ENCODE results near the gene ATRAID. TPM values are rescaled to one million over a fixed set of nuclear protein-coding genes. Genes with fewer than 3 reads are reported as not detected.
"Not testable (repeated sequence)": the region's sequence is repeated elsewhere in the genome, so short reads cannot be mapped to it uniquely, and the experiment has no call there.

ATRAID gene
- total and polyA plus RNA-seq, 2 donors (not counting 1 experiment from before 2014, with no cell fraction given), result 176 to 235 TPM

- Histone ChIP-seq H3K9ac (ENCODE audit: insufficient read depth, low read length) (no peak overlapping the region), H3K27ac (ENCODE audit: insufficient read depth, low read length) (no peak overlapping the region), H3K79me2 (ENCODE audit: control insufficient read depth, insufficient read depth, low read length) (no peaks in the 10 kb centered on the region), H4K20me1 (ENCODE audit: control insufficient read depth, extremely low read depth, insufficient read depth, low read length) (no peaks in the 10 kb centered on the region), H3K4me3 (replicated peaks in 1 of 4; ENCODE audit: control extremely low read depth in 1 of 4, insufficient read depth in 1 of 4, low read depth in 3 of 4, low read length in 4 of 4) (no peak overlapping the region), H2AFZ (ENCODE audit: low read length) (no peak overlapping the region), H3K27me3 (ENCODE audit: control insufficient read depth, insufficient read depth, low read length) (peaks cover 6% of the 10 kb centered on the region), H3K9me3 (ENCODE audit: control insufficient read depth, insufficient read depth, low read depth, low read length) (no peaks in the 10 kb centered on the region), H3K4me1 (ENCODE audit: control insufficient read depth, extremely low read depth, insufficient read depth, low read length) (no peaks in the 10 kb centered on the region), H3K36me3 (ENCODE audit: control insufficient read depth, insufficient read depth, low read length) (no peaks in the 10 kb centered on the region), H3K4me2 (ENCODE audit: extremely low read depth, insufficient read depth, low read length) (no peak overlapping the region)
- TF ChIP-seq CTCF (conservative IDR thresholded peaks at IDR 0.05 in 1 of 2, IDR thresholded peaks at IDR 0.05 in 1 of 2; ENCODE audit: low read depth in 1 of 2, low read length in 2 of 2) (no peak), EZH2 (IDR thresholded peaks at IDR 0.05; ENCODE audit: low read length, missing control alignments) (no peak)
- DNase-seq (ENCODE audit: low read depth in 2 of 2), result no peak
These were observed 17.1 kb upstream of the ATRAID start for GRCh38 chr2:27194538-27195354.

GRCh38 chr2:27195799-27196198, 16.0 kb upstream of the ATRAID start:
- not testable (repeated sequence) for H2AFZ ChIP-seq (ENCODE audit: low read length); H3K4me1 ChIP-seq (ENCODE audit: control insufficient read depth, extremely low read depth, insufficient read depth, low read length); H4K20me1 ChIP-seq (ENCODE audit: control insufficient read depth, extremely low read depth, insufficient read depth, low read length); H3K27ac ChIP-seq (ENCODE audit: insufficient read depth, low read length); H3K36me3 ChIP-seq (ENCODE audit: control insufficient read depth, insufficient read depth, low read length); H3K79me2 ChIP-seq (ENCODE audit: control insufficient read depth, insufficient read depth, low read length); H3K9me3 ChIP-seq (ENCODE audit: control insufficient read depth, insufficient read depth, low read depth, low read length); DNase-seq (ENCODE audit: low read depth in 2 of 2); H3K4me3 ChIP-seq (replicated peaks in 1 of 4; ENCODE audit: control extremely low read depth in 1 of 4, insufficient read depth in 1 of 4, low read depth in 3 of 4, low read length in 4 of 4); H3K4me2 ChIP-seq (ENCODE audit: extremely low read depth, insufficient read depth, low read length); H3K9ac ChIP-seq (ENCODE audit: insufficient read depth, low read length); H3K27me3 ChIP-seq (ENCODE audit: control insufficient read depth, insufficient read depth, low read length)

DNA sequence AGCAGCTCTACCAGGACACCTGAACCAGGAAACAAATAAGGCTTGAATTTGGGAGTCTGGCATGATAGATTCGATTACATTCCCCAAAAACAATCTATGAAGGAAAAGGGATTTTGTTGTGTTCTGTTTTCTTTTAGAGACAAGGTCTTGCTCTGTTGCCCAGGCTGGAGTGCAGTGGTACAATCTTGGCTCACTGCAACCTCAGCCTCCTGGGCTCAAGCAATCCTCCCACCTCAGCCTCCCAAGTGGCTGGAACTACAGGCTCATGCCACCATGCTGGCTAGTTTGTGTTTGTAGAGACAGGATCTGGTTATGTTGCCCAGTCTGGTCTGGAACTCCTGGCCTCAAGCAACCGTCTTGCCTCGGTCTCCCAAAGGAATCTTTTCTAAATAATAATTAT, 13.8 kb upstream of the ATRAID start:
- H3K36me3 ChIP-seq (ENCODE audit: control insufficient read depth, insufficient read depth, low read length); H3K27ac ChIP-seq (ENCODE audit: insufficient read depth, low read length); H4K20me1 ChIP-seq (ENCODE audit: control insufficient read depth, extremely low read depth, insufficient read depth, low read length); H3K79me2 ChIP-seq (ENCODE audit: control insufficient read depth, insufficient read depth, low read length); H2AFZ ChIP-seq (ENCODE audit: low read length); H3K4me3 ChIP-seq (replicated peaks in 1 of 4; ENCODE audit: control extremely low read depth in 1 of 4, insufficient read depth in 1 of 4, low read depth in 3 of 4, low read length in 4 of 4); DNase-seq (ENCODE audit: low read depth in 2 of 2); H3K4me1 ChIP-seq (ENCODE audit: control insufficient read depth, extremely low read depth, insufficient read depth, low read length); H3K9me3 ChIP-seq (ENCODE audit: control insufficient read depth, insufficient read depth, low read depth, low read length); H3K9ac ChIP-seq (ENCODE audit: insufficient read depth, low read length); H3K27me3 ChIP-seq (ENCODE audit: control insufficient read depth, insufficient read depth, low read length); H3K4me2 ChIP-seq (ENCODE audit: extremely low read depth, insufficient read depth, low read length): not testable (repeated sequence)

DNA sequence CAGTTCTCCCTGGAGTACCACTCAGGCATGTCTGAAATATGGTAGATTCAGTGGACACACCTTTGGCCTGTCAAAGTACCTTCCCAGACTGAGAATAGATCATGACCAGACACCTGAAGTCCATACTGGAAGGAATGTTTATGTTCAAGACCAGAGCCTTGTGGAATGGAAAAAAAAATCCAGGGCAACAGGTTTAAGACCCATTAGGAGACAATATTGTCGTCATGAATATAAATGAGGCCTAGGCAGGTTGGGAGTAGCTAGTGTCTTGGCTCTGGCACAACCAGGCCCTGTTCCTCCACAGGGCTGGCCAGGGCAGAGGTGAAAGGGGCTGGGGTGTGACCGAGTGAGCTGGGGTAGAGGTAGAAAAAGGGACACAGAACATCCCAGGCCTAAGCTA, 13.2 kb upstream of the ATRAID start:
- H3K27me3 ChIP-seq (ENCODE audit: control insufficient read depth, insufficient read depth, low read length), result no peaks in the 10 kb centered on the region
- H3K27ac ChIP-seq (ENCODE audit: insufficient read depth, low read length), result no peak overlapping the region
- H3K36me3 ChIP-seq (ENCODE audit: control insufficient read depth, insufficient read depth, low read length), result peaks cover 9% of the 10 kb centered on the region
- no peak for DNase-seq (ENCODE audit: low read depth in 2 of 2)
- H3K4me3 ChIP-seq (replicated peaks in 1 of 4; ENCODE audit: control extremely low read depth in 1 of 4, insufficient read depth in 1 of 4, low read depth in 3 of 4, low read length in 4 of 4), result no peak overlapping the region
- H3K4me2 ChIP-seq (ENCODE audit: extremely low read depth, insufficient read depth, low read length), result no peak overlapping the region
- TF ChIP-seq CTCF (conservative IDR thresholded peaks at IDR 0.05 in 1 of 2, IDR thresholded peaks at IDR 0.05 in 1 of 2; ENCODE audit: low read depth in 1 of 2, low read length in 2 of 2) (no peak), EZH2 (IDR thresholded peaks at IDR 0.05; ENCODE audit: low read length, missing control alignments) (no peak)
- H2AFZ ChIP-seq (ENCODE audit: low read length), result no peak overlapping the region
- no peak overlapping the region for H3K9ac ChIP-seq (ENCODE audit: insufficient read depth, low read length)
- no peaks in the 10 kb centered on the region for H3K79me2 ChIP-seq (ENCODE audit: control insufficient read depth, insufficient read depth, low read length)
- H4K20me1 ChIP-seq (ENCODE audit: control insufficient read depth, extremely low read depth, insufficient read depth, low read length), result no peaks in the 10 kb centered on the region
- H3K4me1 ChIP-seq (ENCODE audit: control insufficient read depth, extremely low read depth, insufficient read depth, low read length), result no peaks in the 10 kb centered on the region
- H3K9me3 ChIP-seq (ENCODE audit: control insufficient read depth, insufficient read depth, low read depth, low read length), result no peaks in the 10 kb centered on the region

All from fibroblast of lung (primary cell).